Measurements from ENCODE around the gene GALNT2.
A peak's percentile ranks its signal among the peaks of the same experiment; 100 is the strongest.

GALNT2 gene

GRCh38 chr1:230117694-230118093 lies 50.7 kb downstream of the GALNT2 start:
- no peak for DNase-seq

DNA sequence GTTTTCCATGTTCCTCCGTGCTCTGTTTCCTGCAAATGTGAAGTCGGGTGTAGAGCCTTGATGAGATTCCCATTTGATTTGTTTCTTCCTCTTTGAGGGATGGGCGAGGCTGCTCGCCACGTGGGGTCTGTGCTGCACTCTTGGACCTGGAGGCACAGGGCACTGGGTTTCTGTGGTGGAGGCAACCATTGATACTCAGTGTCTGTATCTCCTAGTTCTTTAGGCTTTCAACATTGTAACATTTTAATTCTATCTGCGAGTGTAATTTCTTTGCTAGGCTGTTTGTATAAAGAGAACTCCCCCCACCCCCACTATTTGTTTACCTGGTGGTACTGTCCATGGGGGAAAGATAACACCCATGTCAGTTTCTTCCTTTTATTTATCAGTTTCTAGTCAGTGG lies 52.3 kb downstream of the GALNT2 start:
- DNase-seq, result no peak

DNA sequence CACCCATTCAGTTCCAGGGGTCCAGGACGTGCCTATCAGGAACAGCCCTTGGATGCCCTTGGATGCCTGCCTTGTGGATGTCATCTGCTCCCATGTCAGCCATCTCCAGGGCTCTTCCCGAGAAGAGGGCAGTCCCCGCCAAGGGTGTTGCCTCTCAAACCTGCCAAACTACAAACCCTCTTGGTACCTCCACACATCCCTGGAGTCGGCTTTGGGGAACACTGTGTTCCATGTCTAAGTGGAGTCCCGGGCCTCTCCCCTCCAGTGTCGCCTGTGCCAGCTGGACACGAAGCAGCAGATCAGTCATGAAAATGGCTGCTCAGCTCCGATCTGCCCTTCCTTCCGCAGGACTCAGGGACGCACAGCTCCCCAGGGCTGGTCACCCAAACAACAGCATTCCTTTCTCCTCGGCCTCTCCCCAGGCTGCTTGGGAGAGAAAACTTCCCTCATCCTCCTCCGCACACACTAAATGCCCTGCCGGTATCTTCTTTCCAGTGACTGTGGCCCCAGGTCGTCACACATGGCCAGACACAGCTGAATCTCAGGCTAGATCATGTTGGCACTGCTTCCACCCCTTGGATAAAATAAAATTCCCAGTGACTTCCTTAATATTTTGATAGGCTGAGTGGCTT lies 53.4 kb downstream of the GALNT2 start:
- DNase-seq, result no peak

- DNase-seq, result no peak
Measured at GRCh38 chr1:230120921-230121381, 53.9 kb downstream of the GALNT2 start.

- DNase-seq, result no peak
Measured at GRCh38 chr1:230121950-230122349, 54.9 kb downstream of the GALNT2 start.

- no peak for DNase-seq
Measured at GRCh38 chr1:230122366-230123279, 55.6 kb downstream of the GALNT2 start.

- no peak for DNase-seq
Measured at GRCh38 chr1:230123280-230124185, 56.5 kb downstream of the GALNT2 start.

- no peak for DNase-seq
Measured at GRCh38 chr1:230124186-230125128, 57.4 kb downstream of the GALNT2 start.

DNA sequence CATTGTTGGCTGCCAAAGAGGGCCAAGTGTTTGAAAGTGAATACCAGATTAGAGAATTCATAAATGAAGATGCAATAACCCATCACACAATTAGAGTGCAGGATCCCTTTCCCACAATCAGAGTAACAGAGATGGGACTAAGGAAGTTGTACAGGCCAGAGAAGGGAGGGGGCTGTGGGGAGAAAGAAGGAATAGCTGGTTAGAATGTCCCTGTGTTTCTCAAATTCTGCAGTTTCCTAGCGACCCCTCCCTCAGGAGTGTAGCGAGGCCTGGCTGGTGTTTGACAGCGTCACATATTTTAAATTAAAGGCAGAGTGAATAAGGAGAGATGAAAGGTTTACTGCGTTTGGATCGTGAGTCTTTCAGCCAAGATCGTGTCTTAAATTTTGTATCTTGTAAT lies 58.1 kb downstream of the GALNT2 start:
- DNase-seq, result no peak

- no peak for DNase-seq
Measured at GRCh38 chr1:230125640-230126528, 58.8 kb downstream of the GALNT2 start.

GRCh38 chr1:230126529-230127104 lies 59.6 kb downstream of the GALNT2 start:
- no peak for DNase-seq

GRCh38 chr1:230127105-230128054 lies 60.3 kb downstream of the GALNT2 start:
- DNase-seq, result peak; percentile 36

DNA sequence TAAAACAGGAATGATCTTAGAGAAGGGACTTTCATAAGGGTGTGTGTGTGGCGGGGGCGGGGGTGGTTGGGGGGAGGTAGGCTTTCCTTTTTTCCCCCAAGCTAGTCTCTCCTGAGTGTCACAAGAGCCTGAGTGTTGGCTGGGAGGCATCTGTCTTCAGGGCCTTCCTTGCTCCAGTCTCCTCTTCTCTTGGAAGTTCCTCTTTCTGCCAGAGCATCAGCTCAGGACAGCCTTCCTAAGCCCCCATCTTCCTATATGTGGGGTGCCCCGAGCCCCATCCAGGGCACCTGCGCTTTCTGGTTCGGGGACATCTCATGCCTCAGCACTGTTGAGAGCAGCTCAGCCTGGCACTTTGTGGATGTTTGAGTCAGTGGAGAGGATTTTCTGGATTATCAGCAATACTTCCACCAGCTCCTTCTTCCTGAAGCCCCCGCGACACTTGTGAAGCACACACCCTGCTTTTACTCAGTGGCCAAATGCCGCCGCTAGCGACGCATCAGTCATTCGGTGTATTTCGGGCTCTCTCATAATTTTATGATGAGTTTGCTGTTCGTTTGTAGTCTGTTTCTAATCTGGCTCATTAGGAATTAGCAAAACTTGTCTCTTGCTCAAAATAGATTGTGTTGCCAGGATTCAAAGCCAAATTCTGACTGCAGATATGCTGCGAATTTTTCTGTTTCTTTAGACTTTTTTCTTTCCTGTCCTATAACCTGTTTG lies 61.7 kb downstream of the GALNT2 start:
- DNase-seq, result no peak

DNA sequence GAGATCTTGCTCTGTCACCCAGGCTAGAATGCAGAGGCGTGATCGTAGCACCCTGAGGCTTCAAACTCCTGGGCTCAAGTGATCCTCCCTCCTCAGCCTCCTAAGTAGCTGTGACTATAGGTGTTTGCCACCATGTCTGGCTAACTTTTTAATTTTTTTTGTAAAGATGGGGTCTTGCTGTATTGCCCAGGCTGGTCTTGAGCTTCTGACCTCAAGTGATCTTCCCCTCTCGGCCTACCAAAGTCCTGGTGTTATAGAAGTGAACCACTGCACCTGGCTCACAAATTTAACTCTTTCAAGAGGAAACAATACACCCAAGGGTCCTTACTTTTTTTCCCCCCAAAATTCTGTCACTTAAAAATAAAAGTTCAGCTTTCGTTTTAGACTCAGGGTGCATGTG lies 62.3 kb downstream of the GALNT2 start:
- DNase-seq, result no peak

GRCh38 chr1:230130172-230130944 lies 63.3 kb downstream of the GALNT2 start:
- no peak for DNase-seq

DNA sequence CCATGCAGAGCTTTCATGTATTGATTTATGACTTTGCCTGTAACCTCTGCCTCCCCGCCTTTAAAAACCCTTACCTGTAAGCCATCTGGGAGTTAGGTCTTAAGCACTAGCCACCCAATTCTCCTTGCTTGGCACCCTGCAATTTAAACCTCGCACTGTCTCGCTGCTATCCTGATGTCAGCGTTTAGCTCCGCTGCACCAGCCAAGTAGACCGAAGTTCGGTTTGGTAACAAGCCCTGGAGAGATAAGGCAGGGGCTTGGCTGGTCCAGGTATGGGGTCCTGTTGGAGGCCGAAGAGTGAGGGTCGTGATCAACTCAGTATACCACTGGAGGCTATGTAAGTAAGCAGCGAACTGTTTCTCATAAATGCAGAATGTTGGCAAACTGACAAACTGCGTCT lies 64.4 kb downstream of the GALNT2 start:
- DNase-seq, result no peak

DNA sequence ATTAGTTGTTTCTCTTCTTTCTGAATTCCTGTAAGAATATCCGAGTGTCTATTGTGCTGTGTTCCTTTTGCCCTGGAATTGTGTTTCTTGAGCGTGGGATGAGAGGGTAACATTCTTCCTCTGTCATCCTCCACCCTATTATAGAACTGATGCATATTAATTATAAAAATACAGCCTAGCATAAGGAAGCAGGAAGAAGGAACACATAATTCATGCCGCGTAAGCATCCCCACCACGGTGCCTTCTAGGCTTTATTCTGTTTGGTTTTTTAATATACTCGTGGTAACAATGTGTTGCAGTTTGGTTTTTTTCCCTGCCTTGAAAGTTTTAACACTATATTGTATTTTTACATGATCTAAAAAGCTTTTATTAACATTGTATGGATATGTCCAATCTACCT lies 65.7 kb downstream of the GALNT2 start:
- no peak for DNase-seq

- no peak for DNase-seq
Measured at GRCh38 chr1:230135726-230136125, 68.7 kb downstream of the GALNT2 start.
